Right lobe of liver (tissue), 4 donors: Measurements from ENCODE around the gene VAPB.

Source experiments
- CTCF ChIP-seq, 4 donors: fragments of 200-600 bp in 3 of 4; fragments of 450-650 bp in 1 of 4; IDR thresholded peaks; one replicate each; pipeline versions ENCODE4 v1.5.1 to v1.8.0; 2016 to 2022; ENCODE audit warnings: antibody characterized with exemption in 4 of 4, mild to moderate bottlenecking in 2 of 4
- POLR2A ChIP-seq: fragments of 450-650 bp; IDR thresholded peaks from one replicate; pipeline ENCODE4 v1.6.1; 2017; ENCODE audit warnings: antibody characterized with exemption, mild to moderate bottlenecking
- donor health status: DM: no; HTN: no; CAD: no.
- donor health status: DM: no; HTN: no; CAD: no.
- donor health status: DM: no; HTN: yes; CAD: no.

GRCh38 chr20:58388882-58389323 is at the start of gene VAPB:
- no peak for TF ChIP-seq CTCF (IDR thresholded peaks at IDR 0.05)
- peak; percentile 88 for TF ChIP-seq POLR2A
